Uterus (tissue), 2 donors: ENCODE measurements around the gene GMPPA.

Experiments
- POLR2A ChIP-seq, 2 donors: fragments of 450-650 bp; IDR thresholded peaks; one replicate each; pipeline ENCODE4 v1.6.1; 2016; ENCODE audit warnings: antibody characterized with exemption in 2 of 2, mild to moderate bottlenecking in 1 of 2, moderate library complexity in 1 of 2
- TF ChIP-seq, protein P1 (sequence below), 4 experiments: fragments of 200-600 bp in 2 of 4; fragments of 450-650 bp in 2 of 4; sonication (generic) in 2 of 4; IDR thresholded peaks; one replicate each; pipeline ENCODE4 v1.5.1; 2016 to 2019; ENCODE audit warnings: antibody characterized with exemption in 4 of 4, mild to moderate bottlenecking in 2 of 4, moderate library complexity in 1 of 4

DNA sequence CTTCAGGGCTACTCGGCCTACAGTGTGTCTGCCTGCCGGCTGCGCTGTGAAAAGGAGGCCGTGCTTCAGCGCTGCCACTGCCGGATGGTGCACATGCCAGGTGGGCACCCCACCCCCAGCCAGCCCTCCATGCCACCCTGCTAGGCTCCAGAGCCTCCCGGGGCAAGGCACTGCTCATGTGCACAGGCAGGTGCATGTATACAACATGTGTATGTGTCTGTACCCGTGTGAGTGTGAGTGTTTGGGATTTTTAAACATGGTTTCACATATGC is 33.6 kb downstream of the GMPPA start:
- TF ChIP-seq, protein P1, sequence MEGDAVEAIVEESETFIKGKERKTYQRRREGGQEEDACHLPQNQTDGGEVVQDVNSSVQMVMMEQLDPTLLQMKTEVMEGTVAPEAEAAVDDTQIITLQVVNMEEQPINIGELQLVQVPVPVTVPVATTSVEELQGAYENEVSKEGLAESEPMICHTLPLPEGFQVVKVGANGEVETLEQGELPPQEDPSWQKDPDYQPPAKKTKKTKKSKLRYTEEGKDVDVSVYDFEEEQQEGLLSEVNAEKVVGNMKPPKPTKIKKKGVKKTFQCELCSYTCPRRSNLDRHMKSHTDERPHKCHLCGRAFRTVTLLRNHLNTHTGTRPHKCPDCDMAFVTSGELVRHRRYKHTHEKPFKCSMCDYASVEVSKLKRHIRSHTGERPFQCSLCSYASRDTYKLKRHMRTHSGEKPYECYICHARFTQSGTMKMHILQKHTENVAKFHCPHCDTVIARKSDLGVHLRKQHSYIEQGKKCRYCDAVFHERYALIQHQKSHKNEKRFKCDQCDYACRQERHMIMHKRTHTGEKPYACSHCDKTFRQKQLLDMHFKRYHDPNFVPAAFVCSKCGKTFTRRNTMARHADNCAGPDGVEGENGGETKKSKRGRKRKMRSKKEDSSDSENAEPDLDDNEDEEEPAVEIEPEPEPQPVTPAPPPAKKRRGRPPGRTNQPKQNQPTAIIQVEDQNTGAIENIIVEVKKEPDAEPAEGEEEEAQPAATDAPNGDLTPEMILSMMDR (IDR thresholded peaks at IDR 0.05), result no peak
- TF ChIP-seq POLR2A (IDR thresholded peaks at IDR 0.05), result no peak
